HepG2 (cell line): ENCODE measurements around the gene FGF19. TPM values are rescaled to one million over a fixed set of nuclear protein-coding genes. Genes with fewer than 3 reads are reported as not detected.

Source experiments
- ARNT ChIP-seq: fragments of 450-650 bp; IDR thresholded peaks from 2 replicates; pipeline ENCODE4 v1.6.1; 2017
- CENPX ChIP-seq: sonication (generic); formaldehyde crosslinking; IDR thresholded peaks from 2 replicates; pipeline ENCODE4 v1.9.0; 2021; ENCODE audit warnings: mild to moderate bottlenecking, missing genetic modification reagents, moderate library complexity
- GPBP1L1 ChIP-seq: sonication (generic); formaldehyde crosslinking; IDR thresholded peaks from 2 replicates; pipeline ENCODE4 v1.5.0; 2020; ENCODE audit warnings: mild to moderate bottlenecking, missing genetic modification reagents
- SMC3 ChIP-seq: IDR thresholded peaks from 2 replicates; pipeline ENCODE4 v1.6.1; 2011; ENCODE audit warnings: low read length, improper control_type of control experiment
- ZNF160 ChIP-seq: sonication (generic); formaldehyde crosslinking; IDR thresholded peaks from 2 replicates; pipeline ENCODE4 v1.8.0; 2022; ENCODE audit warnings: mild to moderate bottlenecking, inconsistent platforms, missing genetic modification reagents
- ZNF687 ChIP-seq: sonication (generic); formaldehyde crosslinking; IDR thresholded peaks from 2 replicates; pipeline ENCODE4 v1.5.1; 2020; ENCODE audit warnings: mild to moderate bottlenecking, missing genetic modification reagents, moderate library complexity
- ZNF883 ChIP-seq: sonication (generic); formaldehyde crosslinking; IDR thresholded peaks from 2 replicates; pipeline ENCODE4 v1.5.1; 2020; ENCODE audit warnings: mild to moderate bottlenecking, missing genetic modification reagents; ENCODE audit errors: not compliant biosample characterization
- ZSCAN20 ChIP-seq: sonication (generic); formaldehyde crosslinking; IDR thresholded peaks from 2 replicates; pipeline ENCODE4 v1.4.0; 2020; ENCODE audit warnings: missing genetic modification reagents, mild to moderate bottlenecking, borderline replicate concordance
- polyA plus RNA-seq, 8 experiments: library from polyadenylated mRNA; depleted of rRNA in 3 of 8; stranded (reverse) in 7 of 8; unstranded in 1 of 8; fragments of >200 nt; fragmentation: Illumina TruSeq in 4 of 8; extraction: Trizol in 4 of 8; gene quantifications; 2 replicates each; pipeline versions ENCODE4 v1.2.1 to v1.2.3, GENCODE V29; 2011 to 2016; ENCODE audit warnings: low read depth in 4 of 8, missing spikeins in 1 of 8, mixed read lengths in 1 of 8; ENCODE audit not compliant: insufficient read depth in 1 of 8
- total RNA-seq, 5 experiments: library from RNA; depleted of rRNA; stranded (reverse); fragments of >200 nt; fragmentation: Illumina TruSeq; extraction: Trizol; gene quantifications; 2 replicates each; pipeline ENCODE4 v1.2.3, GENCODE V29; 2016; ENCODE audit warnings: low read depth in 1 of 5

FGF19 gene
- total and polyA plus RNA-seq, 2 of the 13 experiments (the other 11 are each of a cell fraction or from before 2014, with no cell fraction given), result 0.07 TPM; not detected in 1

- no peak for TF ChIP-seq CENPX (CRISPR knock-in tag)
- peak; percentile 63 for TF ChIP-seq ZNF883 (CRISPR knock-in tag)
- TF ChIP-seq GPBP1L1 (CRISPR knock-in tag), result no peak
- peak; percentile 93 for TF ChIP-seq ZNF687 (CRISPR knock-in tag)
- TF ChIP-seq ZSCAN20 (CRISPR knock-in tag), result no peak
- peak; percentile 44; the same call in 1 of the 2 replicates for TF ChIP-seq ZNF160 (CRISPR knock-in tag)
- TF ChIP-seq SMC3, result peak; percentile 14; the same call in 1 of the 2 replicates
- TF ChIP-seq ARNT, result no peak
- TF ChIP-seq, all 625 proteins: peak for 269
These were observed 49.0 kb downstream of the FGF19 start (continued) for GRCh38 chr11:69654660-69655478.
